H1 (cell line): ENCODE results near the gene ATG2B. TPM values are rescaled to one million over a fixed set of nuclear protein-coding genes. Genes with fewer than 3 reads are reported as not detected.

Source experiments
- CTCF ChIA-PET: fragments of 300-600 bp; sonication (Branson Sonifier 250); formaldehyde crosslinking; loops from one replicate; lab custom pipeline; 2021; ENCODE audit not compliant: partially characterized antibody; lab: Charles Lee
- POLR2A ChIA-PET: fragments of 300-600 bp; sonication (Branson Sonifier 250); formaldehyde crosslinking; loops from one replicate; lab custom pipeline; 2021; ENCODE audit warnings: inconsistent platforms; ENCODE audit not compliant: partially characterized antibody; lab: Charles Lee
- DNase-seq, 2 experiments: peaks; one replicate each; pipeline versions ENCODE4 v3.0.0 to v3.0.0-alpha.2; 2010 to 2022; ENCODE audit warnings: low spot score in 2 of 2, low read depth in 1 of 2, mixed read lengths in 1 of 2
- FAIRE-seq: peaks from 2 replicates; lab custom pipeline; 2011; peaks lifted over from hg19 to GRCh38; lab: Jason Lieb, UNC
- H2AFZ ChIP-seq: 2 replicates; pipeline ENCODE4 v1.8.1; 2012; ENCODE audit warnings: low read length, inconsistent platforms
- H2AK5ac ChIP-seq: 2 replicates; pipeline ENCODE4 v1.6.1; 2013; ENCODE audit warnings: low read depth, low read length
- H2BK120ac ChIP-seq: replicated peaks from 2 replicates; pipeline ENCODE3; 2013; ENCODE audit warnings: low read depth, low read length, inconsistent platforms
- H2BK12ac ChIP-seq: 2 replicates; pipeline ENCODE4 v1.6.1; 2013; ENCODE audit warnings: low read depth, low read length
- H2BK15ac ChIP-seq: 2 replicates; pipeline ENCODE4 v1.6.1; 2013; ENCODE audit warnings: low read length
- H2BK20ac ChIP-seq: 2 replicates; pipeline ENCODE4 v1.6.1; 2013; ENCODE audit warnings: low read length
- H2BK5ac ChIP-seq: 2 replicates; pipeline ENCODE4 v1.6.1; 2013; ENCODE audit warnings: low read depth, low read length
- H3K14ac ChIP-seq: 2 replicates; pipeline ENCODE4 v1.6.1; 2013; ENCODE audit warnings: inconsistent platforms; ENCODE audit not compliant: insufficient read length
- H3K18ac ChIP-seq: 2 replicates; pipeline ENCODE4 v1.6.1; 2013; ENCODE audit warnings: low read length; ENCODE audit errors: extremely low read depth
- H3K23ac ChIP-seq: 2 replicates; pipeline ENCODE4 v1.6.1; 2013; ENCODE audit warnings: inconsistent platforms; ENCODE audit not compliant: insufficient read length
- H3K23me2 ChIP-seq: 2 replicates; pipeline ENCODE4 v1.6.1; 2013; ENCODE audit warnings: low read depth, low read length
- H3K27ac ChIP-seq: 2 replicates; pipeline ENCODE4 v1.6.1; 2011; ENCODE audit warnings: low read depth, low read length, inconsistent platforms
- H3K27me3 ChIP-seq, 4 experiments: replicated peaks in 1 of 4; 1 replicate in 1 of 4; 2 replicates in 3 of 4; pipeline versions ENCODE4 v1.6.1 to v1.8.1; 2011 to 2013; ENCODE audit warnings: low read length in 3 of 4, mild to moderate bottlenecking in 3 of 4, inconsistent platforms in 2 of 4, mixed read lengths in 2 of 4, moderate library complexity in 1 of 4; ENCODE audit not compliant: control insufficient read depth in 3 of 4, insufficient read depth in 3 of 4; ENCODE audit errors: extremely low read depth in 1 of 4
- H3K36me3 ChIP-seq, 4 experiments: 2 replicates each; pipeline versions ENCODE4 v1.6.1 to v1.8.1; 2011 to 2013; ENCODE audit warnings: mild to moderate bottlenecking in 4 of 4, low read length in 3 of 4, moderate library complexity in 2 of 4, control low read depth in 1 of 4, inconsistent platforms in 1 of 4; ENCODE audit not compliant: insufficient read depth in 4 of 4, control insufficient read depth in 2 of 4
- H3K4ac ChIP-seq: replicated peaks from 2 replicates; pipeline ENCODE3; 2013; ENCODE audit warnings: low read length, low read depth, mixed read lengths, inconsistent platforms; ENCODE audit not compliant: insufficient read length
- H3K4me1 ChIP-seq, 4 experiments: replicated peaks in 1 of 4; 1 replicate in 1 of 4; 2 replicates in 3 of 4; pipeline versions ENCODE4 v1.6.1 to v1.8.1; 2011 to 2013; ENCODE audit warnings: low read length in 3 of 4, inconsistent platforms in 2 of 4, mixed read lengths in 1 of 4; ENCODE audit not compliant: insufficient read depth in 4 of 4, control insufficient read depth in 3 of 4
- H3K4me2 ChIP-seq, 2 experiments: 2 replicates each; pipeline versions ENCODE4 v1.6.1 to v1.8.1; 2011 to 2013; ENCODE audit warnings: low read depth in 2 of 2, low read length in 2 of 2, control low read depth in 1 of 2, inconsistent platforms in 1 of 2, mild to moderate bottlenecking in 1 of 2; ENCODE audit not compliant: insufficient read depth in 1 of 2
- H3K4me3 ChIP-seq, 4 experiments: fragments of 200-600, 300-600 bp in 1 of 4; sonication (generic), shearing (Covaris generic), sonication (Bioruptor Twin) in 1 of 4; 2 replicates each; pipeline versions ENCODE4 v1.5.1 to v1.8.1; 2011 to 2016; ENCODE audit warnings: low read length in 4 of 4, low read depth in 3 of 4, control low read depth in 2 of 4, inconsistent platforms in 2 of 4, mild to moderate bottlenecking in 2 of 4, mixed read lengths in 1 of 4, moderate library complexity in 1 of 4; ENCODE audit not compliant: insufficient read depth in 2 of 4; ENCODE audit errors: extremely low read depth in 1 of 4
- H3K56ac ChIP-seq: replicated peaks from 2 replicates; pipeline ENCODE3; 2013; ENCODE audit warnings: low read depth, mild to moderate bottlenecking, mixed read lengths, low read length, inconsistent platforms; ENCODE audit not compliant: insufficient read length
- H3K79me1 ChIP-seq: 2 replicates; pipeline ENCODE4 v1.6.1; 2013; ENCODE audit warnings: low read depth, low read length, control low read depth
- H3K79me2 ChIP-seq, 2 experiments: 2 replicates each; pipeline versions ENCODE4 v1.6.1 to v1.8.1; 2012 to 2013; ENCODE audit warnings: low read length in 2 of 2, mild to moderate bottlenecking in 2 of 2, inconsistent platforms in 1 of 2; ENCODE audit not compliant: insufficient read depth in 2 of 2, control insufficient read depth in 1 of 2
- H3K9ac ChIP-seq, 4 experiments: replicated peaks in 1 of 4; 1 replicate in 1 of 4; 2 replicates in 3 of 4; pipeline versions ENCODE4 v1.6.1 to v1.8.1; 2011 to 2013; ENCODE audit warnings: low read depth in 3 of 4, low read length in 3 of 4, control low read depth in 2 of 4, mild to moderate bottlenecking in 2 of 4, moderate library complexity in 2 of 4, inconsistent platforms in 1 of 4; ENCODE audit errors: extremely low read depth in 1 of 4
- H3K9me3 ChIP-seq, 2 experiments: 2 replicates each; pipeline versions ENCODE4 v1.6.1 to v1.8.1; 2012 to 2013; ENCODE audit warnings: mild to moderate bottlenecking in 2 of 2, moderate library complexity in 2 of 2, control low read depth in 1 of 2, inconsistent platforms in 1 of 2, low read depth in 1 of 2, low read length in 1 of 2, mixed read lengths in 1 of 2; ENCODE audit not compliant: insufficient read depth in 2 of 2
- H4K20me1 ChIP-seq, 2 experiments: replicated peaks in 1 of 2; 2 replicates each; pipeline versions ENCODE3 to v1.8.1; 2011 to 2013; ENCODE audit warnings: inconsistent platforms in 2 of 2, low read length in 2 of 2, mild to moderate bottlenecking in 1 of 2; ENCODE audit not compliant: insufficient read depth in 2 of 2, control insufficient read depth in 1 of 2
- H4K5ac ChIP-seq: 2 replicates; pipeline ENCODE4 v1.6.1; 2013; ENCODE audit warnings: low read length, low read depth, mixed read lengths, inconsistent platforms; ENCODE audit not compliant: insufficient read length
- H4K8ac ChIP-seq: 2 replicates; pipeline ENCODE4 v1.8.0; 2013; ENCODE audit warnings: mild to moderate bottlenecking, moderate library complexity, low read length, inconsistent platforms; ENCODE audit not compliant: insufficient read depth; ENCODE audit errors: extremely low read depth
- H4K91ac ChIP-seq: replicated peaks from 2 replicates; pipeline ENCODE3; 2013; ENCODE audit warnings: low read length, mixed read lengths, inconsistent platforms; ENCODE audit not compliant: insufficient read length
- ASH2L ChIP-seq: fragments of 200-600, 300-600 bp; sonication (generic); IDR thresholded peaks from one replicate; pipeline ENCODE4 v1.7.1; 2017; ENCODE audit warnings: low read length
- ATF3 ChIP-seq: IDR thresholded peaks from 2 replicates; pipeline ENCODE4 v1.6.1; 2011; ENCODE audit warnings: low read depth, mild to moderate bottlenecking, low read length; ENCODE audit not compliant: insufficient read depth
- BCL11A ChIP-seq, 2 experiments: IDR thresholded peaks; one replicate each; pipeline ENCODE4 v1.6.1; 2011; ENCODE audit warnings: low read depth in 2 of 2, low read length in 2 of 2, mild to moderate bottlenecking in 2 of 2
- CEBPB ChIP-seq: IDR thresholded peaks from 2 replicates; pipeline ENCODE4 v1.6.1; 2012; ENCODE audit warnings: low read depth, low read length
- HDAC6 ChIP-seq: IDR thresholded peaks from one replicate; pipeline ENCODE4 v1.7.1; 2012; ENCODE audit warnings: low read depth, mild to moderate bottlenecking, inconsistent platforms, low read length, moderate library complexity
- KDM1A ChIP-seq: fragments of 200-600, 300-600 bp; sonication (generic); IDR thresholded peaks from 2 replicates; pipeline ENCODE4 v1.7.1; 2016; ENCODE audit warnings: mild to moderate bottlenecking, low read length, borderline replicate concordance
- MAFK ChIP-seq: IDR thresholded peaks from 2 replicates; pipeline ENCODE4 v1.6.1; 2012; ENCODE audit warnings: low read depth, mild to moderate bottlenecking, improper control_type of control experiment, low read length
- MAX ChIP-seq: IDR thresholded peaks from 2 replicates; pipeline ENCODE4 v1.6.1; 2012; ENCODE audit warnings: inconsistent platforms
- RFX5 ChIP-seq: IDR thresholded peaks from 2 replicates; pipeline ENCODE4 v1.6.1; 2011; ENCODE audit warnings: low read depth, low read length, improper control_type of control experiment, borderline replicate concordance
- RXRA ChIP-seq: IDR thresholded peaks from 2 replicates; pipeline ENCODE4 v1.6.1; 2011; ENCODE audit warnings: low read depth, mild to moderate bottlenecking, low read length, moderate library complexity; ENCODE audit not compliant: insufficient read depth
- SIRT6 ChIP-seq: IDR thresholded peaks from one replicate; pipeline ENCODE4 v1.7.1; 2012; ENCODE audit warnings: low read length, inconsistent platforms
- SRF ChIP-seq: IDR thresholded peaks from 2 replicates; pipeline ENCODE4 v1.6.1; 2011; ENCODE audit warnings: mild to moderate bottlenecking, low read depth, low read length, moderate library complexity
- SUZ12 ChIP-seq: fragments of 200-600 bp; sonication (generic); IDR thresholded peaks from 2 replicates; pipeline ENCODE4 v1.6.1; 2012; ENCODE audit warnings: mild to moderate bottlenecking, inconsistent platforms, low read length, moderate library complexity, mixed read lengths
- TAF1 ChIP-seq: IDR thresholded peaks from 2 replicates; pipeline ENCODE4 v1.6.1; 2011; ENCODE audit warnings: mild to moderate bottlenecking, low read depth, low read length
- WGBS, 2 experiments: shearing (Covaris generic) in 1 of 2; methylation state at CpG; one replicate each; pipeline versions ENCODE4 v1.1.6 to v1.1.7; 2013 to 2015; ENCODE audit warnings: low lambda C conversion rate in 2 of 2, mixed read lengths in 2 of 2, inconsistent platforms in 1 of 2, low coverage in 1 of 2, missing lambda C conversion rate in 1 of 2; ENCODE audit not compliant: insufficient replicate concordance in 2 of 2, insufficient coverage in 1 of 2, insufficient read length in 1 of 2; ENCODE audit errors: extremely low coverage in 1 of 2, missing lambda C conversion rate in 1 of 2; 5-methylcytosine and 5-hydroxymethylcytosine counted together
- polyA plus RNA-seq, 7 experiments: library from polyadenylated mRNA; depleted of rRNA in 3 of 7; stranded (reverse) in 5 of 7; unstranded in 2 of 7; fragments of >200 nt in 5 of 7; fragments of 200-250 nt in 2 of 7; gene quantifications; 1 replicate in 5 of 7; 2 replicates in 1 of 7; 4 replicates in 1 of 7; pipeline versions ENCODE4 v1.2.1 to v1.2.3, GENCODE V29; 2011 to 2013; ENCODE audit warnings: missing spikeins in 2 of 7, mixed read lengths in 2 of 7
- total RNA-seq: library from RNA; stranded (reverse); fragmentation: NEBNext Ultra II Directional; extraction: Animal tissue kit (Norgen Biotek cat#: 25700); gene quantifications from 2 replicates; pipeline ENCODE4 v1.2.1, GENCODE V29; 2021

The ATG2B gene
- total and polyA plus RNA-seq, 2 of the 8 experiments (the other 6 are each of a cell fraction or from before 2014, with no cell fraction given) = 4.6 to 14.4 TPM

- Histone ChIP-seq H4K20me1 (no peaks in the 10 kb centered on the region), H3K18ac (no peak overlapping the region), H4K91ac (no peak overlapping the region), H3K79me2 (no peaks in the 10 kb centered on the region), H3K23ac (no peak overlapping the region), H2AK5ac (no peak overlapping the region), H4K5ac (no peak overlapping the region), H3K36me3 (peaks cover 0 to 8% (median 2%) of the 10 kb centered on the region in 4 experiments; a peak in 4 of 8 replicates), H3K9me3 (no peaks in the 10 kb centered on the region), H2BK20ac (no peak overlapping the region), H3K79me1 (no peaks in the 10 kb centered on the region), H3K4me3 (no peak overlapping the region), H3K4ac (no peak overlapping the region), H2BK15ac (no peak overlapping the region), H2BK120ac (no peak overlapping the region), H3K23me2 (no peaks in the 10 kb centered on the region; the same call in 1 of the 2 replicates), H3K14ac (no peak overlapping the region), H2BK5ac (no peak overlapping the region), H2AFZ (no peak overlapping the region), H3K56ac (no peak overlapping the region), H3K4me2 (no peak overlapping the region), H3K27me3 (no peaks in the 10 kb centered on the region), H3K4me1 (no peaks in the 10 kb centered on the region), H3K9ac (no peak overlapping the region), H3K27ac (no peak overlapping the region), H4K8ac (no peak overlapping the region), H2BK12ac (no peak overlapping the region)
- DNase-seq (no peak), FAIRE-seq (no peak)
- WGBS, 2 experiments = 69% methylated on average over 1 of the region's 1 CpG; no CpG with 5 or more reads in 1 of the 2 experiments
- POLR2A ChIA-PET = no interaction called here
- CTCF ChIA-PET = interaction anchor here (3.2 kb wide), 1 partner anchor 8 kb away, joined by 18 read pairs; no protein-coding TSS in a partner anchor
- TF ChIP-seq MAX (no peak), KDM1A (no peak), HDAC6 (no peak), SRF (no peak), SUZ12 (no peak), ASH2L (no peak), TAF1 (no peak), MAFK (no peak), RXRA (no peak), BCL11A (IDR thresholded peaks at IDR 0.05; ENCODE audit: low read depth in 2 of 2, low read length in 2 of 2) (no peak), ATF3 (no peak), SIRT6 (no peak), CEBPB (no peak), RFX5 (no peak)
Measured at GRCh38 chr14:96284430-96284829, 78.7 kb downstream of the ATG2B start.
